BLaER1 treated with 17β-estradiol and CSF1 and Interleukin-3, amounts not matched to agents 10 nM and 100 nM (cell line): Measurements from ENCODE around the gene RNF150.

Experiments
- H3K27ac ChIP-seq, 11 experiments: shearing (Covaris generic); formaldehyde crosslinking; 2 replicates each; pipeline ENCODE4 v1.8.1; 2022
- H3K27me3 ChIP-seq, 11 experiments: shearing (Covaris generic); formaldehyde crosslinking; 2 replicates each; pipeline ENCODE4 v1.8.1; 2022
- H3K36me3 ChIP-seq, 11 experiments: shearing (Covaris generic); formaldehyde crosslinking; 2 replicates each; pipeline ENCODE4 v1.8.1; 2022
- H3K4me1 ChIP-seq, 10 experiments: shearing (Covaris generic); formaldehyde crosslinking; 2 replicates each; pipeline ENCODE4 v1.8.1; 2022
- H3K4me2 ChIP-seq, 11 experiments: shearing (Covaris generic); formaldehyde crosslinking; 2 replicates each; pipeline ENCODE4 v1.8.1; 2022
- H3K4me3 ChIP-seq, 10 experiments: shearing (Covaris generic); formaldehyde crosslinking; 2 replicates each; pipeline ENCODE4 v1.8.1; 2022
- H3K9ac ChIP-seq, 11 experiments: shearing (Covaris generic); formaldehyde crosslinking; 2 replicates each; pipeline ENCODE4 v1.8.1; 2022
- H3K9me3 ChIP-seq, 11 experiments: shearing (Covaris generic); formaldehyde crosslinking; replicated peaks in 1 of 11; 2 replicates each; pipeline ENCODE4 v1.8.1; 2022
- H4K20me1 ChIP-seq, 11 experiments: shearing (Covaris generic); formaldehyde crosslinking; 2 replicates each; pipeline ENCODE4 v1.8.1; 2022
- Cebpa-rat ChIP-seq, 11 experiments: shearing (Covaris generic); IDR thresholded peaks; 2 replicates each; pipeline ENCODE4 v1.8.1; 2022

RNF150 gene

GRCh38 chr4:140865253-140866217 lies 267.7 kb downstream of the RNF150 start:
- H3K27me3 ChIP-seq: no peaks in the 10 kb centered on the region
- no peak for TF ChIP-seq Cebpa-rat (IDR thresholded peaks at IDR 0.05)

GRCh38 chr4:140863197-140863596 lies 270.1 kb downstream of the RNF150 start:
- Histone ChIP-seq H3K27me3 (no peaks in the 10 kb centered on the region), H3K9me3 (no peaks in the 10 kb centered on the region), H3K4me3 (no peak overlapping the region), H4K20me1 (no peaks in the 10 kb centered on the region), H3K27ac (peak overlapping the region in 1 of 11 experiments; percentile 12; a peak in 1 of 22 replicates), H3K9ac (no peak overlapping the region), H3K4me2 (peak overlapping the region in 5 of 11 experiments; percentile 8 to 44 (median 20); a peak in 8 of 22 replicates), H3K36me3 (no peaks in the 10 kb centered on the region), H3K4me1 (peaks cover 0 to 12% (median 2%) of the 10 kb centered on the region in 10 experiments; a peak in 7 of 20 replicates)
- no peak for TF ChIP-seq Cebpa-rat (IDR thresholded peaks at IDR 0.05)

More at GRCh38 chr4:140865253-140866217, 267.7 kb downstream of the RNF150 start:
- H3K27ac ChIP-seq: no peak overlapping the region
- H3K4me2 ChIP-seq: no peak overlapping the region
- H3K4me1 ChIP-seq: peaks cover 0 to 12% (median 2%) of the 10 kb centered on the region in 10 experiments; a peak in 7 of 20 replicates
- no peak overlapping the region for H3K9ac ChIP-seq
- no peaks in the 10 kb centered on the region for H3K36me3 ChIP-seq
- no peaks in the 10 kb centered on the region for H3K9me3 ChIP-seq
- no peaks in the 10 kb centered on the region for H4K20me1 ChIP-seq
- H3K4me3 ChIP-seq: no peak overlapping the region

GRCh38 chr4:140862177-140862442 lies 271.2 kb downstream of the RNF150 start:
- no peak overlapping the region for H3K9ac ChIP-seq
- TF ChIP-seq Cebpa-rat (IDR thresholded peaks at IDR 0.05): no peak
- H3K4me3 ChIP-seq: no peak overlapping the region
- no peaks in the 10 kb centered on the region for H3K36me3 ChIP-seq
- no peaks in the 10 kb centered on the region for H3K27me3 ChIP-seq
- no peaks in the 10 kb centered on the region for H3K9me3 ChIP-seq
- H3K4me2 ChIP-seq: no peak overlapping the region
- peaks cover 0 to 12% (median 2%) of the 10 kb centered on the region in 10 experiments; a peak in 7 of 20 replicates for H3K4me1 ChIP-seq
- H4K20me1 ChIP-seq: no peaks in the 10 kb centered on the region
- no peak overlapping the region for H3K27ac ChIP-seq

- H3K27me3 ChIP-seq: no peaks in the 10 kb centered on the region
- H3K4me3 ChIP-seq: no peak overlapping the region
- no peak overlapping the region for H3K4me2 ChIP-seq
- no peaks in the 10 kb centered on the region for H3K36me3 ChIP-seq
- no peak for TF ChIP-seq Cebpa-rat (IDR thresholded peaks at IDR 0.05)
- no peak overlapping the region for H3K27ac ChIP-seq
- no peak overlapping the region for H3K9ac ChIP-seq
- H4K20me1 ChIP-seq: no peaks in the 10 kb centered on the region
- peaks cover 0 to 12% (median 2%) of the 10 kb centered on the region in 10 experiments; a peak in 7 of 20 replicates for H3K4me1 ChIP-seq
- H3K9me3 ChIP-seq: no peaks in the 10 kb centered on the region
Measured at GRCh38 chr4:140861359-140862176, 271.7 kb downstream of the RNF150 start.

GRCh38 chr4:140858897-140859296 lies 274.4 kb downstream of the RNF150 start:
- no peak for TF ChIP-seq Cebpa-rat (IDR thresholded peaks at IDR 0.05)
- Histone ChIP-seq H3K27ac (no peak overlapping the region), H3K4me2 (no peak overlapping the region), H4K20me1 (no peaks in the 10 kb centered on the region), H3K4me1 (peaks cover 0 to 12% (median 2%) of the 10 kb centered on the region in 10 experiments; a peak in 7 of 20 replicates), H3K4me3 (no peak overlapping the region), H3K36me3 (no peaks in the 10 kb centered on the region), H3K27me3 (no peaks in the 10 kb centered on the region), H3K9me3 (no peaks in the 10 kb centered on the region), H3K9ac (no peak overlapping the region)

GRCh38 chr4:140857111-140857510 lies 276.2 kb downstream of the RNF150 start:
- Histone ChIP-seq H3K4me2 (no peak overlapping the region), H3K9ac (no peak overlapping the region)

GRCh38 chr4:140856621-140857062 lies 276.6 kb downstream of the RNF150 start:
- TF ChIP-seq Cebpa-rat (IDR thresholded peaks at IDR 0.05): no peak
- Histone ChIP-seq H3K36me3 (no peaks in the 10 kb centered on the region), H4K20me1 (no peaks in the 10 kb centered on the region), H3K4me1 (no peaks in the 10 kb centered on the region; a peak in 1 of 20 replicates), H3K9ac (no peak overlapping the region), H3K9me3 (no peaks in the 10 kb centered on the region), H3K4me2 (no peak overlapping the region), H3K27ac (no peak overlapping the region), H3K27me3 (no peaks in the 10 kb centered on the region), H3K4me3 (no peak overlapping the region)

More at GRCh38 chr4:140857111-140857510, 276.2 kb downstream of the RNF150 start:
- Histone ChIP-seq H3K4me3 (no peak overlapping the region), H4K20me1 (no peaks in the 10 kb centered on the region), H3K9me3 (no peaks in the 10 kb centered on the region), H3K27ac (no peak overlapping the region), H3K36me3 (no peaks in the 10 kb centered on the region), H3K4me1 (no peaks in the 10 kb centered on the region; a peak in 1 of 20 replicates), H3K27me3 (no peaks in the 10 kb centered on the region)
- no peak for TF ChIP-seq Cebpa-rat (IDR thresholded peaks at IDR 0.05)

GRCh38 chr4:140854168-140854567 lies 279.1 kb downstream of the RNF150 start:
- Histone ChIP-seq H3K4me1 (peaks cover 0 to 14% (median 0%) of the 10 kb centered on the region in 10 experiments; a peak in 6 of 20 replicates), H3K4me2 (no peak overlapping the region), H3K27me3 (no peaks in the 10 kb centered on the region), H3K9me3 (no peaks in the 10 kb centered on the region), H3K9ac (no peak overlapping the region), H3K27ac (no peak overlapping the region), H3K36me3 (no peaks in the 10 kb centered on the region), H4K20me1 (no peaks in the 10 kb centered on the region), H3K4me3 (no peak overlapping the region)
- TF ChIP-seq Cebpa-rat (IDR thresholded peaks at IDR 0.05): no peak

- no peak overlapping the region for H3K9ac ChIP-seq
Measured at GRCh38 chr4:140851804-140852203, 281.5 kb downstream of the RNF150 start.

More at GRCh38 chr4:140851804-140852203, 281.5 kb downstream of the RNF150 start:
- no peak overlapping the region for H3K4me2 ChIP-seq
- peaks cover 0 to 16% (median 0%) of the 10 kb centered on the region in 10 experiments; a peak in 6 of 20 replicates for H3K4me1 ChIP-seq
- H4K20me1 ChIP-seq: no peaks in the 10 kb centered on the region
- no peak for TF ChIP-seq Cebpa-rat (IDR thresholded peaks at IDR 0.05)
- no peak overlapping the region for H3K4me3 ChIP-seq
- H3K27ac ChIP-seq: no peak overlapping the region
- H3K27me3 ChIP-seq: no peaks in the 10 kb centered on the region
- no peaks in the 10 kb centered on the region for H3K9me3 ChIP-seq
- H3K36me3 ChIP-seq: no peaks in the 10 kb centered on the region
